Uterus (tissue), 2 donors: ENCODE results near the gene ACAD10.

ENCODE experiments used
- CTCF ChIP-seq, 4 experiments: fragments of 200-600 bp in 2 of 4; fragments of 450-650 bp in 2 of 4; sonication (generic) in 2 of 4; IDR thresholded peaks; one replicate each; pipeline ENCODE4 v1.5.1; 2016 to 2019; ENCODE audit warnings: antibody characterized with exemption in 4 of 4, mild to moderate bottlenecking in 2 of 4, moderate library complexity in 1 of 4
- POLR2A ChIP-seq, 2 donors: fragments of 450-650 bp; IDR thresholded peaks; one replicate each; pipeline ENCODE4 v1.6.1; 2016; ENCODE audit warnings: antibody characterized with exemption in 2 of 2, mild to moderate bottlenecking in 1 of 2, moderate library complexity in 1 of 2

DNA sequence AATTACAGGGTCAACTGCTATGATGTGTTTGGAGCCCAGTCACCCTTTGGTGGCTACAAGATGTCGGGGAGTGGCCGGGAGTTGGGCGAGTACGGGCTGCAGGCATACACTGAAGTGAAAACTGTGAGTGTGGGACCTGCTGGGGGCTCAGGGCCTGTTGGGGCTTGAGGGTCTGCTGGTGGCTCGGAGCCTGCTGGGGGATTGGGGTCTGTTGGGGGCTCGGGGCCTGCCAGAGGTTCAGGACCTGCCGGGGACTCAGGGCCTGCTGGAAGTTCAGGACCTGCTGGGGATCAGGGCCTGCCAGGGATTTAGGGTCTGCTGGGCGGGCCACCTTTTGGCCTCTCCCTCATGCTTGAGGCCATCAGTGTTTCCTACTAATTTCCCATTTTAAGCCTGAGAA lies 118.0 kb downstream of the ACAD10 start:
- TF ChIP-seq CTCF (IDR thresholded peaks at IDR 0.05) (no peak), POLR2A (IDR thresholded peaks at IDR 0.05) (no peak)
